Esophagus muscularis mucosa (tissue), 4 donors: ENCODE measurements around the gene RDX.
"Not testable (repeated sequence)": the region's sequence is repeated elsewhere in the genome, so short reads cannot be mapped to it uniquely, and the experiment has no call there.

Source experiments
- EP300 ChIP-seq: sonication (generic); formaldehyde crosslinking; IDR thresholded peaks from one replicate; pipeline ENCODE4 v1.6.1; 2017; ENCODE audit warnings: antibody characterized with exemption
- POLR2A ChIP-seq: fragments of 450-650 bp; IDR thresholded peaks from one replicate; pipeline ENCODE4 v1.6.1; 2017; ENCODE audit warnings: antibody characterized with exemption, moderate library complexity, mild to moderate bottlenecking, low read depth
- POLR2AphosphoS5 ChIP-seq, 2 donors: sonication (generic); formaldehyde crosslinking; IDR thresholded peaks; one replicate each; pipeline ENCODE4 v1.6.1; 2017; ENCODE audit warnings: antibody characterized with exemption in 2 of 2
- TF ChIP-seq, protein P1 (sequence below), 3 experiments: fragments of 200-600 bp in 2 of 3; fragments of 450-650 bp in 1 of 3; sonication (generic) in 2 of 3; IDR thresholded peaks; one replicate each; pipeline ENCODE4 v1.5.1; 2017 to 2019; ENCODE audit warnings: antibody characterized with exemption in 3 of 3, mild to moderate bottlenecking in 2 of 3, moderate library complexity in 1 of 3

DNA sequence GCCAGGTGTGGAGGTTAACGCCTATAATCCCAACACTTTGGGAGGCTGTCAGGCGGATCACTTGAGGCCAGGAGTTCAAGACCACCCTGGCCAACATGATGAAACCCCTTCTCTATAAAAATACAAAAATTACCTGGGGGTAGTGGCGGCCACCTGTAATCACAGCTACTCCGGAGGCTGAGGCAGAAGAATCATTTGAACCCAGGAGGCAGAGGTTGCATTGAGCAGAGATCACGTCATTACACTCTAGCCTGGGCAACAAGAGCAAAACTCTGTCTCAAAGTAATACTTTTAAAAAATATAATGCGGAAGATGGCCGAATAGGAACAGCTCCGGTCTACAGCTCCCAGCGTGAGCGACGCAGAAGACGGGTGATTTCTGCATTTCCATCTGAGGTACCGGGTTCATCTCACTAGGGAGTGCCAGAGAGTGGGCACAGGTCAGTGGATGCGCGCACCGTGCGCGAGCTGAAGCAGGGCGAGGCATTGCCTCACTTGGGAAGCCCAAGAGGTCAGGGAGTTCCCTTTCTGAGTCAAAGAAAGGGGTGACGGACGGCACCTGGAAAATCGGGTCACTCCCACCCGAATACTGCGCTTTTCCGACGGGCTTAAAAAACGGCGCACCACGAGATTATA lies 87.6 kb downstream of the RDX start:
- TF ChIP-seq, protein P1, sequence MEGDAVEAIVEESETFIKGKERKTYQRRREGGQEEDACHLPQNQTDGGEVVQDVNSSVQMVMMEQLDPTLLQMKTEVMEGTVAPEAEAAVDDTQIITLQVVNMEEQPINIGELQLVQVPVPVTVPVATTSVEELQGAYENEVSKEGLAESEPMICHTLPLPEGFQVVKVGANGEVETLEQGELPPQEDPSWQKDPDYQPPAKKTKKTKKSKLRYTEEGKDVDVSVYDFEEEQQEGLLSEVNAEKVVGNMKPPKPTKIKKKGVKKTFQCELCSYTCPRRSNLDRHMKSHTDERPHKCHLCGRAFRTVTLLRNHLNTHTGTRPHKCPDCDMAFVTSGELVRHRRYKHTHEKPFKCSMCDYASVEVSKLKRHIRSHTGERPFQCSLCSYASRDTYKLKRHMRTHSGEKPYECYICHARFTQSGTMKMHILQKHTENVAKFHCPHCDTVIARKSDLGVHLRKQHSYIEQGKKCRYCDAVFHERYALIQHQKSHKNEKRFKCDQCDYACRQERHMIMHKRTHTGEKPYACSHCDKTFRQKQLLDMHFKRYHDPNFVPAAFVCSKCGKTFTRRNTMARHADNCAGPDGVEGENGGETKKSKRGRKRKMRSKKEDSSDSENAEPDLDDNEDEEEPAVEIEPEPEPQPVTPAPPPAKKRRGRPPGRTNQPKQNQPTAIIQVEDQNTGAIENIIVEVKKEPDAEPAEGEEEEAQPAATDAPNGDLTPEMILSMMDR (IDR thresholded peaks at IDR 0.05): not testable (repeated sequence)
- TF ChIP-seq POLR2A; POLR2AphosphoS5 (IDR thresholded peaks at IDR 0.05); EP300: not testable (repeated sequence)
